Liver (tissue), 9 donors: ENCODE results near the gene DOCK1. TPM values are rescaled to one million over a fixed set of nuclear protein-coding genes. Genes with fewer than 3 reads are reported as not detected.

Experiments
- DNase-seq: peaks from one replicate; pipeline ENCODE4 v3.0.0-alpha.2; 2017; ENCODE audit warnings: low spot score
- H3K27ac ChIP-seq, 2 donors: one replicate each; pipeline ENCODE4 v1.7.0; 2013; ENCODE audit warnings: inconsistent platforms in 2 of 2, low read length in 2 of 2, control low read depth in 1 of 2, low read depth in 1 of 2, mild to moderate bottlenecking in 1 of 2
- H3K27me3 ChIP-seq, 4 donors: one replicate each; pipeline versions ENCODE4 v1.6.1 to v1.7.0; 2013; ENCODE audit warnings: low read length in 3 of 4, inconsistent platforms in 1 of 4, mild to moderate bottlenecking in 1 of 4, moderate library complexity in 1 of 4; ENCODE audit not compliant: control insufficient read depth in 4 of 4, insufficient read depth in 4 of 4
- H3K36me3 ChIP-seq, 4 donors: one replicate each; pipeline versions ENCODE4 v1.6.1 to v1.7.0; 2013; ENCODE audit warnings: low read length in 3 of 4, mild to moderate bottlenecking in 3 of 4, low read depth in 1 of 4, moderate library complexity in 1 of 4; ENCODE audit not compliant: control insufficient read depth in 4 of 4, insufficient read depth in 3 of 4
- H3K4me1 ChIP-seq, 4 donors: one replicate each; pipeline versions ENCODE4 v1.6.1 to v1.7.0; 2013; ENCODE audit warnings: low read length in 3 of 4, mild to moderate bottlenecking in 3 of 4, moderate library complexity in 1 of 4; ENCODE audit not compliant: control insufficient read depth in 4 of 4, insufficient read depth in 4 of 4
- H3K4me3 ChIP-seq, 3 donors: one replicate each; pipeline versions ENCODE4 v1.6.1 to v1.7.0; 2013; ENCODE audit warnings: low read length in 3 of 3, control low read depth in 1 of 3, low read depth in 1 of 3, mild to moderate bottlenecking in 1 of 3
- H3K9ac ChIP-seq, 2 donors: one replicate each; pipeline ENCODE4 v1.7.0; 2013; ENCODE audit warnings: low read length in 2 of 2, mild to moderate bottlenecking in 2 of 2, moderate library complexity in 2 of 2, control low read depth in 1 of 2, low read depth in 1 of 2
- H3K9me3 ChIP-seq, 4 donors: one replicate each; pipeline versions ENCODE4 v1.6.1 to v1.7.0; 2013; ENCODE audit warnings: low read length in 3 of 4; ENCODE audit not compliant: control insufficient read depth in 4 of 4
- EGR1 ChIP-seq, 2 donors: IDR thresholded peaks; 2 replicates each; pipeline ENCODE4 v1.6.1; 2016 to 2018; ENCODE audit warnings: antibody characterized with exemption in 2 of 2, low read depth in 2 of 2
- FOXA1 ChIP-seq: IDR thresholded peaks from 2 replicates; pipeline ENCODE4 v1.6.1; 2016; ENCODE audit warnings: antibody characterized with exemption
- FOXA2 ChIP-seq: IDR thresholded peaks from 2 replicates; pipeline ENCODE4 v1.6.1; 2016; ENCODE audit warnings: antibody characterized with exemption
- GABPA ChIP-seq, 2 donors: IDR thresholded peaks in 1 of 2; conservative IDR thresholded peaks in 1 of 2; 2 replicates each; pipeline ENCODE4 v1.6.1; 2016; ENCODE audit warnings: antibody characterized with exemption in 2 of 2, mild to moderate bottlenecking in 1 of 2, moderate library complexity in 1 of 2
- HNF4A ChIP-seq, 2 donors: conservative IDR thresholded peaks; 2 replicates each; pipeline ENCODE4 v1.6.1; 2016; ENCODE audit warnings: antibody characterized with exemption in 2 of 2, mild to moderate bottlenecking in 2 of 2
- HNF4G ChIP-seq: IDR thresholded peaks from 2 replicates; pipeline ENCODE4 v1.6.1; 2016; ENCODE audit warnings: antibody characterized with exemption
- JUND ChIP-seq, 2 donors: IDR thresholded peaks; 2 replicates each; pipeline ENCODE4 v1.6.1; 2016; ENCODE audit warnings: antibody characterized with exemption in 2 of 2
- NR2F2 ChIP-seq: IDR thresholded peaks from 2 replicates; pipeline ENCODE4 v1.6.1; 2016; ENCODE audit warnings: antibody characterized with exemption
- RAD21 ChIP-seq, 2 donors: IDR thresholded peaks; 2 replicates each; pipeline ENCODE4 v1.6.1; 2016; ENCODE audit warnings: antibody characterized with exemption in 2 of 2, mild to moderate bottlenecking in 2 of 2
- REST ChIP-seq: IDR thresholded peaks from 2 replicates; pipeline ENCODE4 v1.6.1; 2016; ENCODE audit warnings: antibody characterized with exemption, mild to moderate bottlenecking
- RXRA ChIP-seq, 2 donors: IDR thresholded peaks; 2 replicates each; pipeline ENCODE4 v1.6.1; 2017 to 2018; ENCODE audit warnings: antibody characterized with exemption in 2 of 2, mild to moderate bottlenecking in 1 of 2
- SP1 ChIP-seq: IDR thresholded peaks from 2 replicates; pipeline ENCODE4 v1.6.1; 2018; ENCODE audit warnings: antibody characterized with exemption, mild to moderate bottlenecking
- TAF1 ChIP-seq: conservative IDR thresholded peaks from 2 replicates; pipeline ENCODE4 v1.6.1; 2016; ENCODE audit warnings: antibody characterized with exemption, mild to moderate bottlenecking
- YY1 ChIP-seq: IDR thresholded peaks from 2 replicates; pipeline ENCODE4 v1.6.1; 2016; ENCODE audit warnings: antibody characterized with exemption, mild to moderate bottlenecking
- WGBS: extraction: QIAGEN DNeasy Blood & Tissue Kit; methylation state at CpG from one replicate; pipeline ENCODE4 v1.1.7; 2013; 5-methylcytosine and 5-hydroxymethylcytosine counted together
- polyA plus RNA-seq, 2 donors: library from polyadenylated mRNA; stranded (reverse) in 1 of 2; unstranded in 1 of 2; fragments of 200-250 nt in 1 of 2; fragments of >200 nt in 1 of 2; fragmentation: Nextera tagmentation in 1 of 2; extraction: Ambion mirVana in 1 of 2; gene quantifications; one replicate each; pipeline versions ENCODE4 v1.2.1 to v1.2.3, GENCODE V29; 2013 to 2015
- total RNA-seq, 2 donors: library from RNA; depleted of rRNA; stranded (reverse); fragments of >200 nt; gene quantifications; one replicate each; pipeline ENCODE4 v1.2.3, GENCODE V29; 2014
- TF ChIP-seq, protein P1 (sequence below): IDR thresholded peaks from 2 replicates; pipeline ENCODE4 v1.6.1; 2016; ENCODE audit warnings: antibody characterized with exemption
- TF ChIP-seq, protein P2 (sequence below): IDR thresholded peaks from 2 replicates; pipeline ENCODE4 v1.6.1; 2016; ENCODE audit warnings: antibody characterized with exemption
- TF ChIP-seq, protein P3 (sequence below): IDR thresholded peaks from 2 replicates; pipeline ENCODE4 v1.6.1; 2016; ENCODE audit warnings: antibody characterized with exemption
- TF ChIP-seq, protein P4 (sequence below): fragments of 150-350 bp; IDR thresholded peaks from 2 replicates; pipeline ENCODE4 v1.5.1; 2017; ENCODE audit warnings: improper control_type of control experiment, low read depth, low read length; ENCODE audit not compliant: missing input control
- donor health status: healthy.
- donor health status: healthy.
- donor health status: healthy.
- donor health status: healthy.
- donor health status: healthy.

The DOCK1 gene
- total and polyA plus RNA-seq, 4 donors: 3.8 to 28.8 (median 9.1) TPM

DNA sequence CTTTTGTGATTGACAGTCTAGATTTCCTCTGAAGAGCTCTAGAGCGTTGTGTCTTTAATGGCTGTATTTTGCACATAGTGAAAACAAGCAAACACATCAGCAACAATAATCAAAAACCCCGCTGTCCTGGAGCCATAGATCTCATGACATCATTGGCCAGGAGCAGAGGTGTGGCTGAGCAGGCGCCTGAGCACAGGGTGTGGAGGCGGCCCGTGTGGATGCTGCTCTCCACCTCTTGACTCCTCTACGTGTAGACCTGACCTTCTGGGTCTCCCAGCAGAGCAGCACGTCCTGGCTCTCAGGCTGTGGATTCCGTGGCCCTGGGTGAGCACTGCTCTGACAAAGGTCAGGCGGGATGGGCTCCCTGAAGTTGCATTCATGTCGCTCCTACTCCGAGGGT is 354.1 kb downstream of the DOCK1 start:
- no peak for TF ChIP-seq SP1
- TF ChIP-seq HNF4G: no peak
- no peak for TF ChIP-seq TAF1
- no peak for TF ChIP-seq JUND (IDR thresholded peaks at IDR 0.05)
- no peak for TF ChIP-seq HNF4A (conservative IDR thresholded peaks at IDR 0.05)
- no peak for TF ChIP-seq GABPA (IDR thresholded peaks at IDR 0.05 in 1 of 2, conservative IDR thresholded peaks at IDR 0.05 in 1 of 2)
- no peak for TF ChIP-seq FOXA2
- TF ChIP-seq, protein P1, sequence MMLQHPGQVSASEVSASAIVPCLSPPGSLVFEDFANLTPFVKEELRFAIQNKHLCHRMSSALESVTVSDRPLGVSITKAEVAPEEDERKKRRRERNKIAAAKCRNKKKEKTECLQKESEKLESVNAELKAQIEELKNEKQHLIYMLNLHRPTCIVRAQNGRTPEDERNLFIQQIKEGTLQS: no peak
- TF ChIP-seq RAD21 (IDR thresholded peaks at IDR 0.05): no peak
- TF ChIP-seq, protein P2, sequence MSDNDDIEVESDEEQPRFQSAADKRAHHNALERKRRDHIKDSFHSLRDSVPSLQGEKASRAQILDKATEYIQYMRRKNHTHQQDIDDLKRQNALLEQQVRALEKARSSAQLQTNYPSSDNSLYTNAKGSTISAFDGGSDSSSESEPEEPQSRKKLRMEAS: no peak
- Histone ChIP-seq H3K4me3 (no peak overlapping the region), H3K27ac (no peak overlapping the region), H3K9ac (no peak overlapping the region), H3K27me3 (no peaks in the 10 kb centered on the region), H3K9me3 (no peaks in the 10 kb centered on the region), H3K4me1 (no peaks in the 10 kb centered on the region), H3K36me3 (peaks cover 0 to 17% (median 12%) of the 10 kb centered on the region in 4 donors)
- no peak for DNase-seq
- WGBS: 96% methylated on average over 11 of the region's 11 CpGs

DNA sequence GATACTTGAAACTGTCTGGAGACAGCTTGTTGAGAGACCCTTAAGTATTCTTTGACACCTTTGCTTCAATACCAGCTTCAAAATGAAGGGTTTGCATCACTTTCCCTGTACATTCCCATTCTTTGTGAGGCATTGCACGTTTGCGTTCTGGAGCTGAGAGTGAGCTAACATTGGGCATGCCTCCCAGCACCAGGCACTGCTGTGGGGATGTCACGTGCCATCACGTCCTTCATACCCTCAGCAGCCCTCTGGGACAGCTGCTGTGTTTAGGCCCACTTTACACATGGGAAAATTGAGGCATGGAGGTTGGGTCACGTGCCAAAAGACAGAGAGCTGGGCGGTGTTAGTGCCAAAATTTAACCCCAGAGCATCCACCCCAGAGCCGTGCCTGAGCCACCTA is 357.4 kb downstream of the DOCK1 start:
- Histone ChIP-seq H3K9ac (no peak overlapping the region), H3K27me3 (no peaks in the 10 kb centered on the region), H3K4me3 (no peak overlapping the region), H3K4me1 (no peaks in the 10 kb centered on the region), H3K27ac (no peak overlapping the region), H3K36me3 (peaks cover 0 to 13% (median 9%) of the 10 kb centered on the region in 4 donors), H3K9me3 (no peaks in the 10 kb centered on the region)
- no peak for DNase-seq
- TF ChIP-seq RAD21 (IDR thresholded peaks at IDR 0.05): no peak
- TF ChIP-seq GABPA (IDR thresholded peaks at IDR 0.05 in 1 of 2, conservative IDR thresholded peaks at IDR 0.05 in 1 of 2): no peak
- no peak for TF ChIP-seq FOXA1
- TF ChIP-seq EGR1 (IDR thresholded peaks at IDR 0.05; ENCODE audit: low read depth in 2 of 2): no peak
- no peak for TF ChIP-seq NR2F2
- TF ChIP-seq, protein P3, sequence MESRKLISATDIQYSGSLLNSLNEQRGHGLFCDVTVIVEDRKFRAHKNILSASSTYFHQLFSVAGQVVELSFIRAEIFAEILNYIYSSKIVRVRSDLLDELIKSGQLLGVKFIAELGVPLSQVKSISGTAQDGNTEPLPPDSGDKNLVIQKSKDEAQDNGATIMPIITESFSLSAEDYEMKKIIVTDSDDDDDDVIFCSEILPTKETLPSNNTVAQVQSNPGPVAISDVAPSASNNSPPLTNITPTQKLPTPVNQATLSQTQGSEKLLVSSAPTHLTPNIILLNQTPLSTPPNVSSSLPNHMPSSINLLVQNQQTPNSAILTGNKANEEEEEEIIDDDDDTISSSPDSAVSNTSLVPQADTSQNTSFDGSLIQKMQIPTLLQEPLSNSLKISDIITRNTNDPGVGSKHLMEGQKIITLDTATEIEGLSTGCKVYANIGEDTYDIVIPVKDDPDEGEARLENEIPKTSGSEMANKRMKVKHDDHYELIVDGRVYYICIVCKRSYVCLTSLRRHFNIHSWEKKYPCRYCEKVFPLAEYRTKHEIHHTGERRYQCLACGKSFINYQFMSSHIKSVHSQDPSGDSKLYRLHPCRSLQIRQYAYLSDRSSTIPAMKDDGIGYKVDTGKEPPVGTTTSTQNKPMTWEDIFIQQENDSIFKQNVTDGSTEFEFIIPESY: no peak
- TF ChIP-seq RXRA (IDR thresholded peaks at IDR 0.05): no peak
- TF ChIP-seq, protein P1: no peak
- TF ChIP-seq HNF4A (conservative IDR thresholded peaks at IDR 0.05): no peak
- TF ChIP-seq, protein P4, sequence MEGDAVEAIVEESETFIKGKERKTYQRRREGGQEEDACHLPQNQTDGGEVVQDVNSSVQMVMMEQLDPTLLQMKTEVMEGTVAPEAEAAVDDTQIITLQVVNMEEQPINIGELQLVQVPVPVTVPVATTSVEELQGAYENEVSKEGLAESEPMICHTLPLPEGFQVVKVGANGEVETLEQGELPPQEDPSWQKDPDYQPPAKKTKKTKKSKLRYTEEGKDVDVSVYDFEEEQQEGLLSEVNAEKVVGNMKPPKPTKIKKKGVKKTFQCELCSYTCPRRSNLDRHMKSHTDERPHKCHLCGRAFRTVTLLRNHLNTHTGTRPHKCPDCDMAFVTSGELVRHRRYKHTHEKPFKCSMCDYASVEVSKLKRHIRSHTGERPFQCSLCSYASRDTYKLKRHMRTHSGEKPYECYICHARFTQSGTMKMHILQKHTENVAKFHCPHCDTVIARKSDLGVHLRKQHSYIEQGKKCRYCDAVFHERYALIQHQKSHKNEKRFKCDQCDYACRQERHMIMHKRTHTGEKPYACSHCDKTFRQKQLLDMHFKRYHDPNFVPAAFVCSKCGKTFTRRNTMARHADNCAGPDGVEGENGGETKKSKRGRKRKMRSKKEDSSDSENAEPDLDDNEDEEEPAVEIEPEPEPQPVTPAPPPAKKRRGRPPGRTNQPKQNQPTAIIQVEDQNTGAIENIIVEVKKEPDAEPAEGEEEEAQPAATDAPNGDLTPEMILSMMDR: no peak
- no peak for TF ChIP-seq SP1
- TF ChIP-seq, protein P2: no peak
- TF ChIP-seq HNF4G: no peak
- TF ChIP-seq YY1: no peak
- no peak for TF ChIP-seq FOXA2
- TF ChIP-seq JUND (IDR thresholded peaks at IDR 0.05): no peak
- TF ChIP-seq REST: no peak
- TF ChIP-seq TAF1: no peak
- WGBS: 97% methylated on average over 7 of the region's 7 CpGs
